GM13977 (cell line): ENCODE results near the gene SERPINE2.

ENCODE experiments used
- DNase-seq: peaks from one replicate; pipeline ENCODE4 v3.0.0; 2012; ENCODE audit warnings: low spot score
- CTCF ChIP-seq: IDR thresholded peaks from 2 replicates; pipeline ENCODE4 v1.5.1; 2012; ENCODE audit warnings: mild to moderate bottlenecking, control low read depth; ENCODE audit not compliant: insufficient read depth; ENCODE audit errors: extremely low read depth, missing control alignments
- in situ Hi-C: fragments of 300-500 bp; cut with MboI; formaldehyde crosslinking; loops from one replicate; pipeline ENCODE4 v1.12.0; 2022; ENCODE audit warnings: low sequenced_read_pairs, low pct_unique_long_range_greater_than_20kb, mixed read lengths, inconsistent platforms; ENCODE audit not compliant: unreplicated experiment

The SERPINE2 gene

GRCh38 chr2:223969315-223969714 lies 69.8 kb downstream of the SERPINE2 start:
- in situ Hi-C loops = no loop called here
- TF ChIP-seq CTCF = no peak
- DNase-seq = no peak

GRCh38 chr2:223967981-223968380 lies 71.1 kb downstream of the SERPINE2 start:
- TF ChIP-seq CTCF = no peak
- in situ Hi-C loops = no loop called here
- DNase-seq = no peak

GRCh38 chr2:223959688-223960087 lies 79.4 kb downstream of the SERPINE2 start:
- in situ Hi-C loops = loop anchor here (10.0 kb wide), 1 partner anchor 185 kb away; no protein-coding TSS in a partner anchor
- no peak for TF ChIP-seq CTCF
- no peak for DNase-seq

- peak; percentile 90 for DNase-seq
- in situ Hi-C loops = loop anchor here (10.0 kb wide), 1 partner anchor 182 kb away; no protein-coding TSS in a partner anchor
- no peak for TF ChIP-seq CTCF
These were observed 81.8 kb downstream of the SERPINE2 start, which contains the start of gene MRPL44 for GRCh38 chr2:223957092-223957851. TSS of gene MRPL44 (plus strand) at chr2:223957463. CDS start at chr2:223957473, 10 bp downstream.

- TF ChIP-seq CTCF = no peak
- in situ Hi-C loops = loop anchor here (10.0 kb wide), 1 partner anchor 181 kb away; no protein-coding TSS in a partner anchor
- DNase-seq = no peak
These were observed 82.8 kb downstream of the SERPINE2 start for GRCh38 chr2:223956300-223956699.

- in situ Hi-C loops = loop anchor here (10.0 kb wide), 1 partner anchor 180 kb away; no protein-coding TSS in a partner anchor
- TF ChIP-seq CTCF = no peak
- no peak for DNase-seq
These were observed 84.7 kb downstream of the SERPINE2 start for GRCh38 chr2:223954401-223954800.
